Measurements from ENCODE around the gene ENHO.
A peak's percentile ranks its signal among the peaks of the same experiment; 100 is the strongest.
"Not testable (repeated sequence)": the region's sequence is repeated elsewhere in the genome, so short reads cannot be mapped to it uniquely, and the experiment has no call there.

ENHO gene

GRCh38 chr9:34505370-34506120, 17.2 kb downstream of the ENHO start:
- no peak for FAIRE-seq

- no peak for FAIRE-seq
These were observed 19.4 kb downstream of the ENHO start for GRCh38 chr9:34503406-34503805.

GRCh38 chr9:34502891-34503290, 19.9 kb downstream of the ENHO start:
- no peak for FAIRE-seq

GRCh38 chr9:34502471-34502870, 20.3 kb downstream of the ENHO start:
- FAIRE-seq: no peak

- no peak for FAIRE-seq
These were observed 20.8 kb downstream of the ENHO start for GRCh38 chr9:34501889-34502425.

- no peak for FAIRE-seq
These were observed 21.4 kb downstream of the ENHO start for GRCh38 chr9:34501372-34501771.

- FAIRE-seq: peak; percentile 27
These were observed 22.0 kb downstream of the ENHO start for GRCh38 chr9:34500623-34501267.

GRCh38 chr9:34499076-34499475, 23.7 kb downstream of the ENHO start:
- FAIRE-seq: no peak

GRCh38 chr9:34498553-34498952, 24.2 kb downstream of the ENHO start:
- FAIRE-seq: no peak

GRCh38 chr9:34496149-34496712, 26.6 kb downstream of the ENHO start:
- FAIRE-seq: no peak

GRCh38 chr9:34493972-34494535, 28.7 kb downstream of the ENHO start:
- no peak for FAIRE-seq

GRCh38 chr9:34492051-34492450, 30.7 kb downstream of the ENHO start:
- FAIRE-seq: no peak

- FAIRE-seq: no peak
These were observed 31.2 kb downstream of the ENHO start for GRCh38 chr9:34491596-34491995.

- FAIRE-seq: no peak
These were observed 32.0 kb downstream of the ENHO start for GRCh38 chr9:34490760-34491159.

GRCh38 chr9:34490360-34490759, 32.4 kb downstream of the ENHO start:
- no peak for FAIRE-seq

GRCh38 chr9:34486572-34486971, 36.2 kb downstream of the ENHO start:
- no peak for FAIRE-seq

- no peak for FAIRE-seq
These were observed 37.0 kb downstream of the ENHO start for GRCh38 chr9:34485822-34486221.

- FAIRE-seq: no peak
These were observed 38.1 kb downstream of the ENHO start for GRCh38 chr9:34484678-34485077.

GRCh38 chr9:34482746-34483145, 40.0 kb downstream of the ENHO start:
- not testable (repeated sequence) for FAIRE-seq

GRCh38 chr9:34481620-34482019, 41.2 kb downstream of the ENHO start:
- FAIRE-seq: not testable (repeated sequence)

GRCh38 chr9:34479431-34479866, 43.3 kb downstream of the ENHO start:
- no peak for FAIRE-seq

GRCh38 chr9:34477541-34477940, 45.2 kb downstream of the ENHO start:
- no peak for FAIRE-seq

GRCh38 chr9:34475097-34475496, 47.7 kb downstream of the ENHO start:
- no peak for FAIRE-seq

Measured in G401.6 (cell line).